Hematopoietic multipotent progenitor cell treated with erythropoietin and hydrocortisone succinate and interleukin-3 and kit ligand, for 8 days (in vitro differentiated cells): ENCODE data around the gene C2orf76.
"Not testable (repeated sequence)": the region's sequence is repeated elsewhere in the genome, so short reads cannot be mapped to it uniquely, and the experiment has no call there.

Experiments
- DNase-seq: peaks from one replicate; pipeline ENCODE4 v3.0.0-alpha.2; 2015

The C2orf76 gene

GRCh38 chr2:119377294-119377992 lies 10.8 kb upstream of the C2orf76 start:
- DNase-seq: peak; percentile 19

DNA sequence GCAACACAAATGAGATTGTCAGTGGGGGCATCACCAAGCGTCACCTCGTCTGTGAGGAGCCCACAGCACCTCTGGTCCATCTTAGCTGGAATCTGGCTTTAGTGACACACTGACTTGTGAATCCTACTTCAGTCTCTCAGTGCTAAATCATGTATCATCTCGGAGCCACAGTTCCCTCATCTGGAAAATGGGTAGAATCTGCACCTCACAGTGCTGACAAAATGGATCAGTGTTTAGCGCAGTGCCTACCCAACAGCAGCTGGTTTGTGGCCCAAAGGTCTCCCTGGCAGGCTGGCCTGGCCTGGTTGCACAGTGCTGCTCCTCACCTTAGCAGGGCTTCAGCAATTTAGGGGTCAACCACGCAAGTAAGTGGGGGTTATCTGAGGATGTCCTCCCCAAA lies 10.2 kb upstream of the C2orf76 start:
- DNase-seq: no peak

GRCh38 chr2:119376406-119376805 lies 9.8 kb upstream of the C2orf76 start:
- not testable (repeated sequence) for DNase-seq

GRCh38 chr2:119373907-119374745 lies 7.5 kb upstream of the C2orf76 start:
- not testable (repeated sequence) for DNase-seq

GRCh38 chr2:119372778-119373568 lies 6.3 kb upstream of the C2orf76 start:
- DNase-seq: no peak

GRCh38 chr2:119371111-119371510 lies 4.5 kb upstream of the C2orf76 start:
- DNase-seq: no peak

DNA sequence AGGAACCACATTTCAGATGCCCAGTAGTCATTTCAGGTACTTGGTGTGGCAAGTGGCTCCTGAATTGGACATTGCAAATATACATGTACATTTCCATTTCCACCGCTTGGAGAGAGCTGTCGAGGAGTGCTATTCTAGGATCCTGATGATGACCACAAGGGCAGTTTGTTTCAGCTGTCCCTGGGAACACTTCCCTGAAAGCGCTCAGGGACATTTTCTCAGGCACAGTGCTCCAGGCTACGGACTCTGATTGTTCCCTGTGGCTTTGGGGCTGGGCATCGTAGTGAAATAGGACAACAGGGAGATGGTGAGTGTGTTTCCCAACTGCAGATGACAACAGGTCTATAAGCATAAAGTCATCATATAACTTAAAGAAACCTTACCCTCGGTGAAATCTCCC lies 3.2 kb upstream of the C2orf76 start:
- no peak for DNase-seq

GRCh38 chr2:119367472-119368099 lies 952 bp upstream of the C2orf76 start:
- DNase-seq: peak; percentile 33

DNA sequence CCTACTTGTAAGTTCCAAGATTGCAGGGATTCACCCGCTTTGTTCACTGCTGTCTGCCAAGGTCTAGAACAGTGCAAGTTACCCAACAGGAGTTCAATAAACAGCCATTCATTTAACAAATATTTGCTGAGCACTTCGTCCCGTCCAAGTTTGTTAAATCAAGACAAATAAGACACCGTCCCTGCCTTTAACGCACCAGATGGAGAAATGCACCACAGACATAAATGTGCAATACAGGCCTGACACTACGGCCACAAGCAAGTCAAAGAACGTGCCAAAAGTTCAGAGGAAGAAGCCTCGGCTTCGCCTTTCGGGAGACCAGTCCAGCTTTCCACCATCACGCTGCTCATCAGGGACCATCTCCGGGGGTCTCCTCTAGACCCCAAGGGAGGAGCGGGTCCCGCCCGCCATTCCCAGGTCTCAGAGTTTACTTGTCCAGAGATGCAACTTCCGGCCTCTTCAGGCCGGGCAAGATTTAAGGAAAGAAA lies 429 bp downstream of the C2orf76 start:
- peak; percentile 29 for DNase-seq

- no peak for DNase-seq
Observed at GRCh38 chr2:119365436-119365835, 1.2 kb downstream of the C2orf76 start.

DNA sequence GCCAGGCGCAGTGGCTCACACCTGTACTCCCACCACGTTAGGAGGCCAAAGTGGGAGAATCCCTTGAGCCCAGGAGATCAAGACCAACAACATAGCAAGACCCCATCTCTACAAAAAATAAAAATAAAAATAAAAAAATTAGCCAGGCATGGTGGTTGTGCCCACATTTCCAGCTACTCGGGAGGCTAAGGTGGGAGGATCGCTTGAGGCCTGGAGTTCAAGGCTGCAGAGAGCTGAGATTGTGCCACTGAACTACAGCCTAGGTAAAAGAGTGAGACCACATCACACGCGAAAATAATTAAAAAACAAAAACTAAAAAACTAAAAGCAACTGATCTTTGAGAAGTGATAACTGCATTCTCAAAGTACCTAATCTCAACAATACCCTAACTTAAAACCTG lies 1.8 kb downstream of the C2orf76 start:
- no peak for DNase-seq

DNA sequence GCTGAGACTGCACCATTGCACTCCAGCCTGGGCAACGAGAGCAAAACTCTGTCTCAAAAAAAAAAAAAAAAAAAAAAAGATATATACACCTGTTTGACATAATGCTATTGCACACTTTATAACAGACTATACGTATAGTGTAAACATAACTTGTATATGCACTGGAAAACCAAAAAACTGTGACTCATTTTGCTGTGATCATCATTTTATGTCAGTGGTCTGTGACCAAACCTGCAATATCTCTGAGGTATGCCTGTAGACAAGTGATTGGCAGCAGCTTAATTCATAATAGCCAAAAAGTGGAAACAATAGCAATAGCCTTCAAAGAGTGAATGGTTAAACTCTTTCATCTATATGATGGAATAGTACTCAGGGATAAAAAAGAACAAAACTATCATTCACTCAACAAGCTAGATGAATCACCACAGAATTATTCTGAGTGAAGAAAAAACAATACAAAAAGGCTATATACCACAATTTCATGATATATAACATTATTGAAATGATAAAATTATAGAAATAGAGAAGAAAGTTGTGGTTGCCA lies 6.1 kb downstream of the C2orf76 start:
- no peak for DNase-seq

GRCh38 chr2:119359774-119360173 lies 6.9 kb downstream of the C2orf76 start:
- DNase-seq: no peak

GRCh38 chr2:119354860-119355259 lies 11.8 kb downstream of the C2orf76 start:
- no peak for DNase-seq

- no peak for DNase-seq
Observed at GRCh38 chr2:119352357-119352756, 14.3 kb downstream of the C2orf76 start.

DNA sequence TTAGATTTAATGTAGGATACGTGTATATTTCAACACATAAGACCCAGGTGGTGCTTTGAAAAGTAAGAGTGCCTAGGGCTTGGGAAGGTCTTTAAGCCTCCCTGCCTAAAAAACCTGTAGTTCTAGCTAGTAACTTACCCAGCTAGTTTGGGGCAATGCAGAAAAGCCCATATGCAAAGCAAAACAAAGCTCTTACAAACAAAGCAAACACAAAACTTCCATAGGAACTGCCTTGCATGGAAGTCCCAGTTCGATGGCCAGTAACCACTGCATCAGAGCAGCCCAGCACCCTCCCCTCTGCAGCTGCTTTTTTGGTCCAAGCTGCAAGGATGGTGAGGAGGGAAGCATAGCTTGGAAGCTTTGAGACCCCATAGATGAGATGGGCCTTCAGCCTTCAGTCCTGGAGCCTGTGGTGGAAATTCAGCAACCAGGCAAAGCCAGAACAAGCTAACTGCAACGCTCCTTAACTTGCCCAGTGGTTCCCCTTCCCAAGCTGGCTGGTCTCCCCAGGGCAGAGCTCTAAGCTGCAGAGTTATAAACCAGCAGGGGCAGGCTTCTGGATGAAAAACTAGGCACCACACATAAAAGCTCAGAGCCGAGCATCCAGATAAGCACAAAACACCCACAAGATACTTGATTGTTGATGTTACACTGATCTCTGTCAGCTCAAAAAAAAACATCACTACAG lies 16.2 kb downstream of the C2orf76 start:
- DNase-seq: no peak

- no peak for DNase-seq
Observed at GRCh38 chr2:119349289-119349688, 17.3 kb downstream of the C2orf76 start.

- DNase-seq: no peak
Observed at GRCh38 chr2:119341684-119342083, 24.9 kb downstream of the C2orf76 start.

DNA sequence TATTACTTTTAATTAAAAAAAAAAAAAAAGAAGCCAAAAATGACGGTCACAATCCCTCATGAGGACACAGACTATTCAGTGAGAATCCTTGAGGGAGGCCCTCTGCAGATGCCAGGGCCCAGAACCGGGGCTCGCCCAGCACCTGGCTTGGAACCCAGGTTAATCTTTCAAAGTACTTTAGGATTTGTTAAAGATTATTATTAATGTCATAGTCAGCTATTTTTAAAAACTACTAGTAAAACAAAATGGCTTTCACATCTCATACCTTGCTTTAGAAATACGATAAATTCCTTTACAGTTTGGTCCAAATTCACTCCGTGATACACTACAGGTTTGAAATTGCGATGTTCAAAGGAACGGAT lies 27.1 kb downstream of the C2orf76 start:
- no peak for DNase-seq

DNA sequence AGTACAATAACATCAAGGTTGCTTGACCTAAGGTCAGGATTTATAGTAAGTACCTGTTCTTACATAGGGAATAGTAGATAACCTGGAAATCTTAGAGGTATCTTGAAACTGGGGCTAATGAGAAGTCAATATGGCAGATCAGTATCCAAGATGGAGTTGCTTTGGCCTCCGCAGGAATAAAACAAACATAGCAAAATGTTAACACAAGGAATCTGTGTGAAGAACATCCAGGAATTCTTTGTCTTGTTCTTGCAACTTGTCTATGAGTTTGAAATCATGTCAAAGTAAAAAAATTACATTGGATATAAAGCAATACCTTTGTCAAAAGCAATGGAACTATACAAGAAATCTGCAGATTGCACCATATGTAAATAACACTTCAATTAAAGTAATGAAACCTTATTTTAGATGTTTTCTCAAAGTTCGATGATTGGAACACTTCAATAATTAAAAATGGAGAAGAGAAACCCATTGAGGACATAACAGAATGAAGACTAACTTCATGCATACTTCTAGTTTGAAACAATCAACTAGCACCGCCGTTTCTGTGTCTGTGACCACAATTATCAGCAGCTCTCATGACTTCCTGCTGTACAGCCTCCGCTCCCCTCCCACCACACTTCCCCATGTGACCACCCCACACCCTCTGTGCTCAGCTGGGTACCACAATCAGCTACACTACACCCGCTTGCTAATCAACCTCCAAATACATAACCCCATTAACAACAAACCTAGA lies 27.6 kb downstream of the C2orf76 start:
- peak; percentile 94 for DNase-seq

GRCh38 chr2:119338272-119338671 lies 28.4 kb downstream of the C2orf76 start:
- DNase-seq: no peak
